ENCODE data around the gene CDT1. TPM values are rescaled to one million over a fixed set of nuclear protein-coding genes. Genes with fewer than 3 reads are reported as not detected.

CDT1 gene
- total RNA-seq, 1 experiment from 2014 or later = 16.6 TPM

GRCh38 chr16:88830783-88831182 is 27.2 kb downstream of the CDT1 start:
- intact Hi-C loops (cut with micrococcal nuclease) = no loop called here
- no peak for TF ChIP-seq CTCF (IDR thresholded peaks at IDR 0.05; ENCODE audit: unreplicated experiment)
- H3K9me3 Mint-ChIP-seq (ENCODE audit: unreplicated experiment) = no peaks in the 10 kb centered on the region
- CTCF ChIA-PET = interaction anchor here (0.8 to 1.0 kb wide), 2 partner anchors 27 to 31 kb away, joined by 3 read pairs; no protein-coding TSS in a partner anchor
- H3K27ac Mint-ChIP-seq (ENCODE audit: low read depth, unreplicated experiment) = no peak overlapping the region
- POLR2A ChIA-PET = no interaction called here
- no peak for DNase-seq (ENCODE audit: unreplicated experiment)
- peaks cover 11% of the 10 kb centered on the region for H3K4me1 Mint-ChIP-seq (ENCODE audit: insufficient read depth, unreplicated experiment)
- H3K27me3 Mint-ChIP-seq (ENCODE audit: insufficient read depth, unreplicated experiment) = no peaks in the 10 kb centered on the region
- H3K4me3 Mint-ChIP-seq (ENCODE audit: unreplicated experiment) = no peak overlapping the region
- peaks cover 6% of the 10 kb centered on the region for H3K36me3 Mint-ChIP-seq (ENCODE audit: insufficient read depth, unreplicated experiment)
- BruUV-seq (replicated peaks) = no TSS peak

- H3K27me3 Mint-ChIP-seq (ENCODE audit: insufficient read depth, unreplicated experiment) = no peaks in the 10 kb centered on the region
- intact Hi-C loops (cut with micrococcal nuclease) = no loop called here
- H3K36me3 Mint-ChIP-seq (ENCODE audit: insufficient read depth, unreplicated experiment) = peaks cover 6% of the 10 kb centered on the region
- BruUV-seq (replicated peaks) = no TSS peak
- H3K4me1 Mint-ChIP-seq (ENCODE audit: insufficient read depth, unreplicated experiment) = peaks cover 4% of the 10 kb centered on the region
- ChIA-PET CTCF (no interaction called here), POLR2A (no interaction called here)
- H3K9me3 Mint-ChIP-seq (ENCODE audit: unreplicated experiment) = no peaks in the 10 kb centered on the region
- TF ChIP-seq CTCF (IDR thresholded peaks at IDR 0.05; ENCODE audit: unreplicated experiment) = no peak
- DNase-seq (ENCODE audit: unreplicated experiment) = peak; percentile 43
- no peak overlapping the region for H3K4me3 Mint-ChIP-seq (ENCODE audit: unreplicated experiment)
- H3K27ac Mint-ChIP-seq (ENCODE audit: low read depth, unreplicated experiment) = no peak overlapping the region
Measured at GRCh38 chr16:88831838-88832237, 28.2 kb downstream of the CDT1 start.

- no peak overlapping the region for H3K27ac Mint-ChIP-seq (ENCODE audit: low read depth, unreplicated experiment)
- intact Hi-C loops (cut with micrococcal nuclease) = no loop called here
Measured at GRCh38 chr16:88833086-88833485, 29.5 kb downstream of the CDT1 start.

GRCh38 chr16:88834670-88835069 is 31.1 kb downstream of the CDT1 start:
- H3K27ac Mint-ChIP-seq (ENCODE audit: low read depth, unreplicated experiment) = no peak overlapping the region
- no peak for DNase-seq (ENCODE audit: unreplicated experiment)
- BruUV-seq (replicated peaks) = no TSS peak
- intact Hi-C loops (cut with micrococcal nuclease) = no loop called here
- POLR2A ChIA-PET = no interaction called here
- H3K36me3 Mint-ChIP-seq (ENCODE audit: insufficient read depth, unreplicated experiment) = peaks cover 6% of the 10 kb centered on the region
- H3K4me1 Mint-ChIP-seq (ENCODE audit: insufficient read depth, unreplicated experiment) = no peaks in the 10 kb centered on the region
- CTCF ChIA-PET = interaction anchor here (0.5 kb wide), 1 partner anchor 17 kb away, joined by 3 read pairs; no protein-coding TSS in a partner anchor
- no peak overlapping the region for H3K4me3 Mint-ChIP-seq (ENCODE audit: unreplicated experiment)
- no peak for TF ChIP-seq CTCF (IDR thresholded peaks at IDR 0.05; ENCODE audit: unreplicated experiment)
- H3K27me3 Mint-ChIP-seq (ENCODE audit: insufficient read depth, unreplicated experiment) = no peaks in the 10 kb centered on the region
- no peaks in the 10 kb centered on the region for H3K9me3 Mint-ChIP-seq (ENCODE audit: unreplicated experiment)

More at GRCh38 chr16:88833086-88833485, 29.5 kb downstream of the CDT1 start:
- BruUV-seq (replicated peaks) = no TSS peak
- H3K9me3 Mint-ChIP-seq (ENCODE audit: unreplicated experiment) = no peaks in the 10 kb centered on the region
- H3K27me3 Mint-ChIP-seq (ENCODE audit: insufficient read depth, unreplicated experiment) = no peaks in the 10 kb centered on the region
- peaks cover 6% of the 10 kb centered on the region for H3K36me3 Mint-ChIP-seq (ENCODE audit: insufficient read depth, unreplicated experiment)
- CTCF ChIA-PET = interaction anchor here (0.7 kb wide), 1 partner anchor 25 kb away, joined by 3 read pairs; no protein-coding TSS in a partner anchor
- POLR2A ChIA-PET = interaction anchor here (0.6 to 0.9 kb wide), 2 partner anchors 51 to 80 kb away, joined by 3 read pairs; no protein-coding TSS in a partner anchor
- H3K4me1 Mint-ChIP-seq (ENCODE audit: insufficient read depth, unreplicated experiment) = no peaks in the 10 kb centered on the region
- TF ChIP-seq CTCF (IDR thresholded peaks at IDR 0.05; ENCODE audit: unreplicated experiment) = no peak
- DNase-seq (ENCODE audit: unreplicated experiment) = no peak
- H3K4me3 Mint-ChIP-seq (ENCODE audit: unreplicated experiment) = no peak overlapping the region

All from MCF 10A (cell line).